ENCODE measurements around the gene OMP.

The OMP gene

DNA sequence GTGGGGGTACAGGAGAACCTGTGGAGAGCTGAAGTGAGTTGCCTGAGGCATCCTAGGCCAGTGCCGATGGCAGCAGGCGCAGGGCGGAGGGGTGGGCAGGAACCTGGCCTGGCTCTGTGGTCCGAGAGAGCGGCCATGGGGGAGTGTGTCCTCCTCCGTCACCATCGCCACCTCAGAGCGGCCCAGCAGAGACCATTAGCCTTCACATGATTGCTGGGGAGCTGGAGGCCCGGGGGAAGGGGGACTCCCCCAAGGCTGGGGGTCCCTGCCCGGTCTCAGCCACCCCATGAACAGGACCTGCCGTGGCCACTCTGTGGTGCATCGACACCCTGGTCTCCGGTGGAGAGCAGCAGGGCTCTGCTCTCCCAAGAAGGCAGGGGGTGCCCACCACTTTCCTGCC lies 4.1 kb downstream of the OMP start:
- DNase-seq (ENCODE audit: low read depth in 1 of 2, low spot score in 1 of 2), result no peak
- no peak for TF ChIP-seq JUND (IDR thresholded peaks at IDR 0.05; ENCODE audit: low read depth)
- in situ Hi-C loops (cut with HindIII; ENCODE audit: low pct_unique_long_range_greater_than_20kb, low sequenced_read_pairs), result no loop called here

DNA sequence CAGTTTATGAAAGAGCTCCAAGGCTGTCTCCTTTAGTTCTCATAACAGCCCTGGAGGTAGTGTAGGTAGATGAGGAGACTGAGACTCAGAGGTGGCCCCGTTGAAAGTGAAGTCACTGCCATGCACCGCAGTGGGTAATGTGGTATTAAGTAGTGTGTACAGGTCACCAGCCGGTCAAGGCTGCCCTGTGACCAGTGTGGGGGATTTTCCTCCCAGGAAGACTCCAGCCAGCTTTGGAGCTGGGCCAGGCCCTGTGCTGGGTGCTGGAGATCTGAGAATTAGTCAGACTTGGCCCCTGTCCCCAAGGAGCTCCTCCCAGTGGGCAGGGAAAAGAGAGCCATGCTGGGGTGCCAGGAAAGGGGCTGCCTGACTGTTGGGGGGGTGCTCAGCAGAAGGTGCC lies 5.3 kb downstream of the OMP start:
- TF ChIP-seq JUND (IDR thresholded peaks at IDR 0.05; ENCODE audit: low read depth), result no peak
- no peak for DNase-seq (ENCODE audit: low read depth in 1 of 2, low spot score in 1 of 2)
- in situ Hi-C loops (cut with HindIII; ENCODE audit: low pct_unique_long_range_greater_than_20kb, low sequenced_read_pairs), result no loop called here

DNA sequence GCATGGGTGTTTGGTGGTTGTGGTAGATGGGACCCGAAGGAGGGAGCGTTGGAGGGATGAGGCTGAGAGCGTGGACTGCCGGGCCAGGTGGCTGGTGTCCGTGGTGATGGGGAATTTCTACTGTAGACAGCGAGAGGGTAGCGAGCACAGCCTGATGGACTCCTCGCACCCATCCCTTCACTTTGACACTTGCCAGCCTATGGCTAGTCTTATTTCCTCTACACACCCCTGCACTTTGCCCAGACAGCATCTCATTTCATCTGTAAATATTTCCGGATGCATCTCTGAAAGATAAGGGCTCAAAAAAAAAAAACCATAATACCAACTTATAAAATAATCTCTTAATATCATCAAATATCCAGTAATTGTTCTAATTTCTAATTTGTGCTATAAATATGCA lies 5.8 kb downstream of the OMP start:
- no peak for DNase-seq (ENCODE audit: low read depth in 1 of 2, low spot score in 1 of 2)
- no peak for TF ChIP-seq JUND (IDR thresholded peaks at IDR 0.05; ENCODE audit: low read depth)
- in situ Hi-C loops (cut with HindIII; ENCODE audit: low pct_unique_long_range_greater_than_20kb, low sequenced_read_pairs), result no loop called here

DNA sequence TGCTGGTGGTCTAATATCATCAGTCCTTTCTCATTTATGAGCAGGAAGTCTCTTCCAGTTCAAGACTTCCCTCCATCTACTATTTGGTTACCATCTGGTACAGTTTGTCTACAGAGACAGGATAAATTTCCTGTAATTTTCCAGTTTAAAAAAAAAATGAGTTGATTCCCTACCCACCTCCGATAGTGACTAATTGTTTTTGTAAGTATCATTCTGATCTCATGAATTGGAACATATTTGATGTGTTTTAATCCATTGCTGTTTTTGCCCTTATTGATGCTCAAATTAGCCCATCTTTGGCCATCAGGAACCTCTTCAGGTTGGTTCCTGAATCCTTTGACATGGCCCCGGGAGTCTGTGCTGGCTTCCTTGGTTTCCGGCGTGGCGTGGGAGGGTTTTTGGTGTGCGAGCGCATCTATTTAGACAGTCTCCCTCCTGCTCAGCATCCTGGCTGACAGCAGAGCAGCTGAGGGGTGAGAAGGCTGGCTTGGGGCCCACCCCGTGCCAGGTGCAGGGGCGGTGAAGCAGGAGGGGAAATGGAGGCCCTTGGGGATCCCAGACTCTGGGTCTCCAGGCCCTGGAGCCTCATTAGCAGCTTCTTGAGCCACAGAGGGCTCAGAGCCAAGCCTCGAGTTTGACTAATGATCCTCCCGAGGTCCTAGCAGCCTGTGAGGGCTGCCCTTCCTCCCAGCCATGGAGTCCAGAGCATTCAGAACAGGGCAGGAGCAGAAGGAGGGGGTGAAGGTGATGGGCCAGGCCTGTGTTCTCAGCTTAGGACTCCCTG lies 6.8 kb downstream of the OMP start:
- TF ChIP-seq JUND (IDR thresholded peaks at IDR 0.05; ENCODE audit: low read depth), result no peak
- DNase-seq (ENCODE audit: low read depth in 1 of 2, low spot score in 1 of 2), result no peak
- in situ Hi-C loops (cut with HindIII; ENCODE audit: low pct_unique_long_range_greater_than_20kb, low sequenced_read_pairs), result no loop called here

DNA sequence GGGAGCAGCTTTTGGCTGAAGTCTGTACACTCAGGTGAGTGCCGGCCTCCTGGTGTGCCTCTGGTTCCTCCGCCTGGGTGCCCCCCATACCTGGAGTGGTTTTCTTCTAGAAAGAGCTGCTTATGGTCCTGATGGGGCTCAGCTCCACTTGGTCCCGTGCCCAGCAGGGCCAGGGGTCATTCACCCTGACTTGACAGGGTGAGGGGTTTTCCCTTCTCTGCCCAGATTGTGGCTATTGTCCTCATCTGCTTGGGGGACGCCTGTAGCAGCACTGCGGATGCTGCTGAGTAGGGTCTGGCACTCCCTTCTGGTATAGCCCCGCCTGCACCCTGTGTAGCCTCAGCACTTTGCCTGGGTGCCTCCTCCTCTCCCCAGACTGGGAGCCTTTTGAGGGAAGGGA lies 8.2 kb downstream of the OMP start:
- DNase-seq (ENCODE audit: low read depth in 1 of 2, low spot score in 1 of 2), result no peak
- in situ Hi-C loops (cut with HindIII; ENCODE audit: low pct_unique_long_range_greater_than_20kb, low sequenced_read_pairs), result no loop called here
- no peak for TF ChIP-seq JUND (IDR thresholded peaks at IDR 0.05; ENCODE audit: low read depth)

DNA sequence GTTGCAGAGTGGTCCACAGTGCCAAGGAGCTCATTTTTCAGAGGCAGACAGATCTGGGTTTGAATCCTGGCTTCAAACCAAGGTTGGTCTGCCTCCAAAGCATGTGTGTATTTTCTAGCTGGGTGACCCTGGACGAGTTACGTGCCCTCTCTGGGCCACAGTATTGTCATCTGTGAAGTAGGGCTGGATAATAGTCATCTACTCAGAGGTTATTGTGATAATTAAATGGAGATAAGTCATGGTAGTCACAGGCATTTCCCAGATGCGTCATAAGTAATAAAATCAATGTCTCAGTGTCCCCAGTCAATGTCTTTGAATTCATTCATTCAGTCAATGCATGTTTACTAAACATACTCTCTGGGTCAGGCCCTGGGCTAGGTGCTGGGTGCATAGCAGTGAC lies 8.6 kb downstream of the OMP start:
- in situ Hi-C loops (cut with HindIII; ENCODE audit: low pct_unique_long_range_greater_than_20kb, low sequenced_read_pairs), result no loop called here
- no peak for TF ChIP-seq JUND (IDR thresholded peaks at IDR 0.05; ENCODE audit: low read depth)
- DNase-seq (ENCODE audit: low read depth in 1 of 2, low spot score in 1 of 2), result no peak

DNA sequence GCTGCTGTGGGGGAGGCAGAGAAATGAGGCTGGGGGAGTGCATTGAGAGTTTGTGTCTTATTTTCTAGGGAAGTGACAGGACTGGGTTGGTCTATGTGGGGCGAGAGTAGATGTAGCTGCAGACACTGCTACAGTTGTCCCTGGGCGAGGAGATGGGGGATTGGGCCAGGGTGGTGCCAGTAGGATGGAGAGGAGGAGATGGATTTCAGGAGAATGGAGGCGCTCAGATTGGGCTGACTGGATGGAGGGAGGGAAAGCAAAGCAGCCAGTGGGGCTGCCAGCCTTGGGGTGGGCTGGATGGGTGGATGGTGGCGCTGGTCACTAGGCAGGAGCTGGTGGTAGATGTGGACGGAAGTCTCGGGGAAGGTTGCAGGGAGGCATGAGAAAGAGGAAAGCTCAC lies 9.3 kb downstream of the OMP start:
- no peak for TF ChIP-seq JUND (IDR thresholded peaks at IDR 0.05; ENCODE audit: low read depth)
- in situ Hi-C loops (cut with HindIII; ENCODE audit: low pct_unique_long_range_greater_than_20kb, low sequenced_read_pairs), result no loop called here
- DNase-seq (ENCODE audit: low read depth in 1 of 2, low spot score in 1 of 2), result no peak

DNA sequence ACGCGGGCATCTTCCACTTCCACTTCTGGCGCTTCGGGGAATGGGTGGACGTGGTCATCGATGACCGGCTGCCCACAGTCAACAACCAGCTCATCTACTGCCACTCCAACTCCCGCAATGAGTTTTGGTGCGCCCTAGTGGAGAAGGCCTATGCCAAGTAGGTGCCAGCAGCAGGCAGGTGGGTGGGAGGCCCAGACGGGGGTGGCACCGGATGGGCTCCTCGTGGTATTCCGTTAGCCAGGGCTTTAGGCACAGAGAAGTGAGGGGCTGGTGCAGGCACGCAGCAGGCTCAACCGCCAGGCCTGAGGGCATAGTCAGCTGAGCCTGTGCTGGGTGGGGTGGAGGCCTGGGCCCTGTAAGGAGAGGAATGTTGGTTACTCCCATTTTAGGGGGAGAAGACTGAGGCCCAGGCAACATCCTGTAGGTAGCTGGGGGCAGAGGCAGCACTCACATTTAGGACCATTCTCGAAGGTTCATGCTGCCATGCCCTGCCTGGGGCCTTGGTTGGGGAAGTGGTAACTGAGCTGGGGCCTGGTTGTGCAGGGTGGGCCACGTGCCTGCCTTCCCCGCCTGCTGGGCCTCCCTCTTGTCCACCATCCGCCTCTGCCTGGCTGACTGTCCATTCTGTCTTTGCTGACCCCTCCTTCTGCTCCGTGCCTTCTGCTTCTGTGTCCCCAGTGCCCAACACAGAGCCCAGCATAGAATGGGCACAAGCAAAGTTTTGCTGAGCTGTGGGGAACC lies 10.2 kb downstream of the OMP start:
- in situ Hi-C loops (cut with HindIII; ENCODE audit: low pct_unique_long_range_greater_than_20kb, low sequenced_read_pairs), result no loop called here
- DNase-seq (ENCODE audit: low read depth in 1 of 2, low spot score in 1 of 2), result no peak
- no peak for TF ChIP-seq JUND (IDR thresholded peaks at IDR 0.05; ENCODE audit: low read depth)

DNA sequence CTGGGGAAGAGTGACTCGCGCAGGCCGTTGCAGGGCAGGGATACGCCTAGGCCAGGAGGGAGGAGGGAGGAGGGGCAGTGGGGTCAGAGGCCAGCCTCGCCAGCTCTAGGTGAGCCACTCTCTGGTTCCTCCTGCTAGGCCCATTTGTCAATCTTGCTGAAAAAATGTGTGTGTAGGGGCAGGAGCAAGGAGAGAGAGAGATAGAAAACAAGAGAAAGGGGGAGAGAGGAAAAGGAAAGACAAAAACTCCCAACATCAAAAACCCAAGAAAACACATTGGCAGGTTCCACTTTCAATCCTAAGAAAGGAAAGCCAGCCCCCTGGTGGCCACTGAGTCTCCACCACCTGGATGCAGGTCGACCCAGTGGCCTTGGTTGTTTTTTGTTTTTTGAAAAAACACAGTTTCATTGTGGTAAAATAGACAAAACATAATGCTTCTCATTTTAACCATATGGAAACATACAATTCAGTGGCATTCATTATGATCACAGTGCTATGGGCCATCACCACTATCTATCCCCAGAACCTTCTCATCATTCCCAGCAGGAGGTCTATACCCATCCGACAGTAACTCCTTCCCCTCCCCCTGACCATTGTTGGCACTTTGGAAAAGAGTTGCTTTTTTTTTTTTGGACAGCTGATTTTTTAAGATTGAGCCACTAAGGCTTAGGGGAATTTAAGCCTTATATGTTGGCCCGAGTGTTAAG lies 10.9 kb downstream of the OMP start:
- peak; percentile 69 to 88 for DNase-seq (ENCODE audit: low read depth in 1 of 2, low spot score in 1 of 2)
- TF ChIP-seq JUND (IDR thresholded peaks at IDR 0.05; ENCODE audit: low read depth), result no peak
- in situ Hi-C loops (cut with HindIII; ENCODE audit: low pct_unique_long_range_greater_than_20kb, low sequenced_read_pairs), result no loop called here

DNA sequence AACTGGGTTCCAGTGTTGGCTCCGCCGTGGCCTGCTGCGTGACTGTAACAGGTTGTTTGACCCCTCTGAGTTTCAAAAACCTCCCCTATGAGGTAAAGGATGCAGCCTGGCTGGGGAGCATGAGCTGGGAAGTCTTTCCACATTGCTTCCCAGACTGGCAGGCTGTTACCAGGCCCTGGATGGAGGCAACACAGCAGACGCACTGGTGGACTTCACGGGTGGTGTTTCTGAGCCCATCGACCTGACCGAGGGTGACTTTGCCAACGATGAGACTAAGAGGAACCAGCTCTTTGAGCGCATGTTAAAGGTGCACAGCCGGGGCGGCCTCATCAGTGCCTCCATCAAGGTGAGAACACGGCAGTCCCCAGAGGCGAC lies 11.4 kb downstream of the OMP start:
- in situ Hi-C loops (cut with HindIII; ENCODE audit: low pct_unique_long_range_greater_than_20kb, low sequenced_read_pairs), result no loop called here
- no peak for TF ChIP-seq JUND (IDR thresholded peaks at IDR 0.05; ENCODE audit: low read depth)
- DNase-seq (ENCODE audit: low read depth in 1 of 2, low spot score in 1 of 2), result no peak

DNA sequence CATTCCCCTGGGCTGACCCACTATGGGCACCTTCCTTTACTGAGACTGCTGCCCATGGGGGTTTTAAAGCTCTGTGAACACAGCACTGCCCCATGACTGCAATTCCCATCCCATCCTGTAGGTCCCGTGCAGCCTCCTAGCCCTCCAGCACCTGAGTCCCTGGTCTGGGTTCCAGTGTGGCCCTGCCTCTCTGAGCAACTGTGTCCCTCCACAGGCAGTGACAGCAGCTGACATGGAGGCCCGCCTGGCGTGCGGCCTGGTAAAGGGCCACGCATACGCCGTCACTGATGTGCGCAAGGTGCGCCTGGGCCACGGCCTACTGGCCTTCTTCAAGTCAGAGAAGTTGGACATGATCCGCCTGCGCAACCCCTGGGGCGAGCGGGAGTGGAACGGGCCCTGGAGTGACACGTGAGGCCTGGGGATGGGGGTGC lies 12.6 kb downstream of the OMP start:
- DNase-seq (ENCODE audit: low read depth in 1 of 2, low spot score in 1 of 2), result peak; percentile 40 to 66
- in situ Hi-C loops (cut with HindIII; ENCODE audit: low pct_unique_long_range_greater_than_20kb, low sequenced_read_pairs), result no loop called here
- no peak for TF ChIP-seq JUND (IDR thresholded peaks at IDR 0.05; ENCODE audit: low read depth)

DNA sequence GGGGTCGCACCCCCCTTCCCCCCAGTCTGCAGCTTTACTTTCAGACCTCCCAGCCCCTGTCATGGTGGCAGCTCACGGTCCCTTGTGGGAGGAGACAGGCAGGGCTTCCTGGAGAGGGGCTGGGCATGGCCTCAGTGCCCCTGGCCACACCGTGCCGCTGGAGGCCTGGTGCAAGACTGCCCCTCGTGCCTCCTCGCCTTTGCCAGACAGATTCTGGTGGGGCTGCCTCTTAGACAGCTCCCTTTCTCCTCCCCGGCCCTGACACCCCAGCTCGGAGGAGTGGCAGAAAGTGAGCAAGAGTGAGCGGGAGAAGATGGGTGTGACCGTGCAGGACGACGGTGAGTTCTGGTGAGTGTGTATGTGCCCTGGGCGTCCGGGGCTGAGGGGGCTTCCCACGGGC lies 13.3 kb downstream of the OMP start:
- DNase-seq (ENCODE audit: low read depth in 1 of 2, low spot score in 1 of 2), result no peak
- no peak for TF ChIP-seq JUND (IDR thresholded peaks at IDR 0.05; ENCODE audit: low read depth)
- in situ Hi-C loops (cut with HindIII; ENCODE audit: low pct_unique_long_range_greater_than_20kb, low sequenced_read_pairs), result no loop called here

DNA sequence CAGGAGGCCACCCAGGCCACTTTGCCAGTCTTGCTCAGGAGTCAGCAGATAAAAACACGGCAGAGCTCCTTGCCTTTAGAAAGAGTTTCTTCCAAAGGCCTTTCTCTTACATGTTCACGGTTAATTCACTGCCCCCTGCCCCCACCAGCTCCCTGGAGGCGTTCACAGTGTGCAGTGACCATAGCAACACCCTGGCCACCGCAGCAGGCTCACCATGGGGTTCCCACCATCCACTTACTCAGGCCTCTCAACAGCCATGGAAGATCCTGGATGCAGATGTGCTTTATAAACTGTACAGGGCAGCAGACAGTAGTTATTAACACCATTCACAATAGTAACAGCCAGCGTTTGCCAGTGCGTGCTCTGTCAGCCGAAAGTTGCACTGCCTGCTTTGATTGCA lies 14.9 kb downstream of the OMP start:
- in situ Hi-C loops (cut with HindIII; ENCODE audit: low pct_unique_long_range_greater_than_20kb, low sequenced_read_pairs), result no loop called here
- no peak for TF ChIP-seq JUND (IDR thresholded peaks at IDR 0.05; ENCODE audit: low read depth)
- DNase-seq (ENCODE audit: low read depth in 1 of 2, low spot score in 1 of 2), result no peak

All from T47D (cell line).